PC-9 (cell line): ENCODE results near the gene SALL3. TPM values are rescaled to one million over a fixed set of nuclear protein-coding genes. Genes with fewer than 3 reads are reported as not detected.

ENCODE experiments used
- BruUV-seq: library from RNA; stranded (reverse); fragments of 400-500 nt; replicated peaks from 2 replicates; lab custom pipeline; 2021; lab: Mats Ljungman, UMichigan
- CTCF ChIA-PET: fragments of 300-600 bp; sonication (Branson Sonifier 250); formaldehyde crosslinking; loops from one replicate; lab custom pipeline; 2022; ENCODE audit warnings: antibody characterized with exemption; lab: Charles Lee
- POLR2A ChIA-PET: fragments of 300-600 bp; sonication (Branson Sonifier 250); formaldehyde crosslinking; loops from one replicate; lab custom pipeline; 2022; ENCODE audit warnings: antibody characterized with exemption; ENCODE audit not compliant: unreplicated experiment; lab: Charles Lee
- DNase-seq, 2 experiments: peaks; one replicate each; pipeline versions ENCODE4 v3.0.0 to v3.0.0-alpha.2; 2015 to 2022; ENCODE audit warnings: mixed read lengths in 1 of 2
- H2AFZ ChIP-seq: fragments of 200-600 bp; sonication (generic); 2 replicates; pipeline ENCODE4 v1.8.1; 2017; ENCODE audit warnings: antibody characterized with exemption
- H3F3A ChIP-seq: fragments of 200-600 bp; sonication (generic); 2 replicates; pipeline ENCODE4 v1.8.1; 2017; ENCODE audit warnings: antibody characterized with exemption, mild to moderate bottlenecking, low read depth; ENCODE audit not compliant: insufficient read depth
- H3K27ac ChIP-seq: fragments of 200-600 bp; sonication (generic); 2 replicates; pipeline ENCODE4 v1.6.1; 2016; ENCODE audit warnings: mixed run types
- H3K27me3 ChIP-seq: fragments of 200-600 bp; sonication (generic); 2 replicates; pipeline ENCODE4 v1.6.1; 2016; ENCODE audit warnings: low read depth, mixed run types; ENCODE audit not compliant: insufficient read depth
- H3K36me3 ChIP-seq: fragments of 200-600 bp; sonication (generic); 2 replicates; pipeline ENCODE4 v1.6.1; 2016; ENCODE audit warnings: low read depth, mixed run types
- H3K4me1 ChIP-seq: fragments of 200-600 bp; sonication (generic); replicated peaks from 2 replicates; pipeline ENCODE4 v1.6.1; 2016; ENCODE audit warnings: mixed run types; ENCODE audit not compliant: insufficient read depth
- H3K4me2 ChIP-seq: fragments of 200-600 bp; sonication (generic); 2 replicates; pipeline ENCODE4 v1.6.1; 2017; ENCODE audit warnings: mixed run types
- H3K4me3 ChIP-seq: fragments of 200-600 bp; sonication (generic); 2 replicates; pipeline ENCODE4 v1.6.1; 2016; ENCODE audit warnings: mixed run types
- H3K79me2 ChIP-seq: fragments of 200-600 bp; sonication (generic); 2 replicates; pipeline ENCODE4 v1.6.1; 2017; ENCODE audit warnings: low read depth, mixed run types
- H3K9me2 ChIP-seq: fragments of 200-600 bp; sonication (generic); 2 replicates; pipeline ENCODE4 v1.8.1; 2017; ENCODE audit warnings: mild to moderate bottlenecking; ENCODE audit not compliant: insufficient read depth
- H3K9me3 ChIP-seq: fragments of 200-600 bp; sonication (generic); 2 replicates; pipeline ENCODE4 v1.8.1; 2016; ENCODE audit warnings: low read depth; ENCODE audit not compliant: insufficient read depth
- H4K20me1 ChIP-seq: fragments of 200-600 bp; sonication (generic); 2 replicates; pipeline ENCODE4 v1.8.1; 2017; ENCODE audit not compliant: insufficient read depth
- CTCF ChIP-seq: fragments of 200-600 bp; sonication (generic); conservative IDR thresholded peaks from 2 replicates; pipeline ENCODE4 v1.6.1; 2017; ENCODE audit warnings: mixed run types, antibody characterized with exemption, mild to moderate bottlenecking, moderate library complexity
- EZH2 ChIP-seq: fragments of 200-600 bp; sonication (generic); IDR thresholded peaks from 2 replicates; pipeline ENCODE4 v1.8.0; 2017; ENCODE audit warnings: antibody characterized with exemption, low read depth
- intact Hi-C: fragments of 100-400 bp; cut with micrococcal nuclease; formaldehyde crosslinking; loops from one replicate; pipeline ENCODE4 v1.10.0; 2022; ENCODE audit not compliant: unreplicated experiment
- total RNA-seq: library from RNA; stranded (reverse); gene quantifications from 2 replicates; pipeline ENCODE4 v1.2.3, GENCODE V29; 2021

Gene SALL3
- total RNA-seq, 1 experiment from 2014 or later: not detected

- Histone ChIP-seq H3F3A (no peaks in the 10 kb centered on the region), H3K9me2 (no peaks in the 10 kb centered on the region), H3K36me3 (no peaks in the 10 kb centered on the region), H3K79me2 (no peaks in the 10 kb centered on the region), H3K27ac (no peak overlapping the region), H3K4me2 (no peak overlapping the region), H4K20me1 (no peaks in the 10 kb centered on the region), H3K9me3 (no peaks in the 10 kb centered on the region), H3K4me3 (no peak overlapping the region), H2AFZ (no peak overlapping the region), H3K4me1 (no peaks in the 10 kb centered on the region), H3K27me3 (peaks cover 92% of the 10 kb centered on the region)
- intact Hi-C loops: no loop called here
- TF ChIP-seq CTCF (no peak), EZH2 (no peak)
- BruUV-seq: no TSS peak
- DNase-seq: no peak
- ChIA-PET CTCF (no interaction called here), POLR2A (no interaction called here)
Measured at GRCh38 chr18:78945628-78946027, 34.0 kb upstream of the SALL3 start.

GRCh38 chr18:78947291-78947690 is 32.3 kb upstream of the SALL3 start:
- Histone ChIP-seq H3F3A (no peaks in the 10 kb centered on the region), H4K20me1 (no peaks in the 10 kb centered on the region), H2AFZ (no peak overlapping the region), H3K36me3 (no peaks in the 10 kb centered on the region), H3K27ac (no peak overlapping the region), H3K4me1 (no peaks in the 10 kb centered on the region), H3K4me3 (no peak overlapping the region), H3K4me2 (no peak overlapping the region), H3K9me2 (no peaks in the 10 kb centered on the region), H3K27me3 (peaks cover 94% of the 10 kb centered on the region), H3K9me3 (no peaks in the 10 kb centered on the region), H3K79me2 (no peaks in the 10 kb centered on the region)
- no peak for TF ChIP-seq EZH2
- TF ChIP-seq CTCF: no peak
- CTCF ChIA-PET: no interaction called here
- POLR2A ChIA-PET: no interaction called here
- no peak for DNase-seq
- BruUV-seq: no TSS peak
- intact Hi-C loops: no loop called here

GRCh38 chr18:78948221-78948620 is 31.4 kb upstream of the SALL3 start:
- no peaks in the 10 kb centered on the region for H3K9me2 ChIP-seq
- no peak for TF ChIP-seq EZH2
- TF ChIP-seq CTCF: no peak
- BruUV-seq: no TSS peak
- H3K27ac ChIP-seq: no peak overlapping the region
- no peak overlapping the region for H3K4me2 ChIP-seq
- intact Hi-C loops: no loop called here
- no peak for DNase-seq
- no peaks in the 10 kb centered on the region for H3F3A ChIP-seq
- no peaks in the 10 kb centered on the region for H3K79me2 ChIP-seq
- H2AFZ ChIP-seq: no peak overlapping the region
- no peaks in the 10 kb centered on the region for H3K4me1 ChIP-seq
- POLR2A ChIA-PET: no interaction called here
- H3K4me3 ChIP-seq: no peak overlapping the region
- CTCF ChIA-PET: no interaction called here
- H3K27me3 ChIP-seq: peaks cover 94% of the 10 kb centered on the region
- no peaks in the 10 kb centered on the region for H4K20me1 ChIP-seq
- H3K36me3 ChIP-seq: no peaks in the 10 kb centered on the region
- H3K9me3 ChIP-seq: no peaks in the 10 kb centered on the region
